ENCODE measurements around the gene PLXNA4.
A peak's percentile ranks its signal among the peaks of the same experiment; 100 is the strongest.
"Not testable (repeated sequence)": the region's sequence is repeated elsewhere in the genome, so short reads cannot be mapped to it uniquely, and the experiment has no call there.

Gene PLXNA4

DNA sequence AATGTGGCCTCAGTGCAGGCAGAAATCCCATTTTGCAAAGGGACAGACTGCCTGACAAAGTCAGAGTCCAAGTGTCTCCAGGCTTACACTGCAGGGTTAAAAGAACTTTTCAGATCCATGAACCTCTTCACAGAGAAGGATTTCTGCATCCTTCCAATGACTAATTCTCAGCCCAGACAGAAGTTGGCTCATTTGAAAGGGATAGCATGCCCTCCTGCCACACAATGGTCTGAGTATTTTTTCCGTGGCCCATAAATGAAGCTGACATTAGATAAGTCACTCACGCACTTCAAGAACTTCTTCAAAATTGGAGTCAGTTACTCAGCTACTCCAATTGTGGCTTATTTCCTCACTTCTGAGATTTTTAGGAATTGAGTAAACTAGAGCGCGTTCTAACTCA is 170.2 kb downstream of the PLXNA4 start:
- no peak for DNase-seq

DNA sequence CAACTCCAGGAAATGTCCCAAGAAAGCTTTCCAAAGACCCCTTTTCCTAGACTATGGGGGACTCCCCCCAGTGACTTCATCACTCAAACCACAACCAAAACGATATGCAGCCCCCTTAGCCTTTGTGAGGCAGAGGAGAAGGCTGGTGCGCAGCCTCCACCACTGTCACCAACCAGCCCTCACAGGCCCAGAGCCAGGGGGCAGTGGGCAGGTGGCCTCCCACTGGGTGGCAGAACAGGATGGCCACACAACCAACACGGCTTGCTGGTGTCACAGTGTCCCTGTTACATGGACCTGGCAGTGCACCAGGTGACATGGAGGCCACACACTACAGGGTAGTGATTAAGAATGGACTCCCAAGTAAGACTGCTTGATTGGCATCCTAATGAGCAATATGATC is 172.0 kb downstream of the PLXNA4 start:
- no peak for DNase-seq

DNA sequence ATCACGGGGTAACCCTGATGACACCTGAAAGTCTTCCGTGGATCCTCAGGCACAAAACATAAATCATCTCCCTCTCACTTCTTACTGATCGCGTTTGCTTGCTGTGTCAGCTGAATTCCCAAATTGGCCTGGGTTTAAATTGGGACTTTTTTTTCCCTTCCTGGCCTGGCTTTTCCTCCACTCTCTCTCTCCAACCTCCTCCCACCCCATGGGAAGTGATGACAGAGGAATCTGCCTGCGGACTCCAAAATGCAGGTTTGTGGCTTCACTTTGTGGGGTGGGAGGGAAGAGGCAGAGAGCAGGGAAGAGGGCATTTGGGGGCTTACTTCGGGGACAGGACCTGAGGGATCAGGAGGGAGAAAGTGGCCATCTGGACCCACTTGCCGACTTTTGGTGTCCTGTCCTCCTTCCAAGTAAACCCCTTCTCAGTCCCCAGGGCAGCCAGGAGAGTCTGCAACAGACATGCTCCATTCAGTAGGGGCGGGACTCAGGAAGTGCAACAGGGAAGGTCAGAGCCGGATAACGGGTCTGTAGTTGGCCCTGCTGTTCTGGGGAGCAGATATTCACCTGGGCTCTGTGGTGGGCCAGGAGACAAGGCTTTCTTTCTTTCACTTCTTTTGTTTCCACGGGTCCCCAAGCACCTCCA is 172.7 kb downstream of the PLXNA4 start:
- DNase-seq, result no peak

DNA sequence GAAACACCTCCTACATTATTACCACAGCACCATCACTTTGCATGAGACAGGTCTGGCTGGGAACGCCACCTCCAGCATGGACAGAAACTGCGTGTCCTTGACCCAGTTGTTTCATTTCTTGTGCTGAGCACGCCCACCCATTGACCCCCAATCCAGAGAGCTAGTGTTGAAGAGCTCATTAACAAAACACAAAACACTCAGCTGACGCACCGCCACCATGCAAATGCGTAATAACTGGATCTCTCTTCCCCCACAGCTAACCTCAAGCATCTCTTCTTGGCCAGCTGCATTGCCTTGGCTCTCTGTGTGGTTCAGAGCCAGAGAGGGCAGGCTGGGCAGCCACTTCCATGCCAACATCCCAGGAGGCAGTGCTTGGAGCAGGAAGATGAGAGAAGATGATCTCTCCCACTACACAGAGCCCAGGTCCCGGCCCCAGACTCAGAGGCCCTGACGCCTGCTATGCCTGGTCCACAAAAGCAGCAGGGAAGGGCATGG is 173.5 kb downstream of the PLXNA4 start:
- peak; percentile 27 for DNase-seq

DNA sequence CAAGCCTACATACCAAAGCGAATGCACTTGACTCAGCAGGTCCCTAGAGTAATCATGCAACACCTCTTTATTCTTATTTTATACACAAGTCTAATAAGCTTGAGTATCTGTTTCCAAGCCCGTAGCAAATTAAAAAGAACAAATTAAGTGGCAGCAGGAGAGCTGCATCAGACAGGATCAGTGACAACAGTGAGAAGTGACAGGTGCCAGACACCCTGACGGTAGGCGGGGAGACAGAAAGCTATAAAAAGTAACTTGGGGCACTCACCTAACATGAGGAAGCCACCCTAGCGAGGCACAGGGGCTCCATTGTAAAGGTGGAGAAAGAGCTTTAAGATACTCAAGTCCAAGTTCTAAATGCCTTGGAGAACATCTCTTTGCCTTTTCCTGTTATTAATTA is 174.2 kb downstream of the PLXNA4 start:
- DNase-seq, result no peak

GRCh38 chr7:132400561-132401142 is 175.6 kb downstream of the PLXNA4 start:
- no peak for DNase-seq

GRCh38 chr7:132399367-132399766 is 176.9 kb downstream of the PLXNA4 start:
- DNase-seq, result no peak

- peak; percentile 12 for DNase-seq
Measured at GRCh38 chr7:132398253-132398925, 177.9 kb downstream of the PLXNA4 start.

DNA sequence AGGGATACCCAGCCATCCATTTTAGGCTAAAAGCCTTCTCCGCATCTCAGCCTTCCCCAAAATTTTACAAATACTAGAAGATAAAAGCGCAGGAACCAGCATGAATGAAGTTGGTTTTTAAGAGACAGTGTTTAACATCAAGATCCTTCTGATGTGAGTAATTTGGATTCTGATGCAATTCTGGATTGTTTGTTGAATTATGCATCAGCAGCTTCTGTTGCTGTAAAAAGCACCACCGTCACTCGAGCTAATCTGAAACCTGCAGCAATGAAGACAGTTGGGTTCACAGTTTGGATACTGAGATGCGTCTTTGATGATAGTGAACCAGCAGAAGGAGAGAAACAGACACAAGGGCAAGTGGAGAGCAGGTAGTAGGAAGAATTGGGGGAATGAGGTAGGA is 179.2 kb downstream of the PLXNA4 start:
- no peak for DNase-seq

- no peak for DNase-seq
Measured at GRCh38 chr7:132395361-132395760, 180.9 kb downstream of the PLXNA4 start.

DNA sequence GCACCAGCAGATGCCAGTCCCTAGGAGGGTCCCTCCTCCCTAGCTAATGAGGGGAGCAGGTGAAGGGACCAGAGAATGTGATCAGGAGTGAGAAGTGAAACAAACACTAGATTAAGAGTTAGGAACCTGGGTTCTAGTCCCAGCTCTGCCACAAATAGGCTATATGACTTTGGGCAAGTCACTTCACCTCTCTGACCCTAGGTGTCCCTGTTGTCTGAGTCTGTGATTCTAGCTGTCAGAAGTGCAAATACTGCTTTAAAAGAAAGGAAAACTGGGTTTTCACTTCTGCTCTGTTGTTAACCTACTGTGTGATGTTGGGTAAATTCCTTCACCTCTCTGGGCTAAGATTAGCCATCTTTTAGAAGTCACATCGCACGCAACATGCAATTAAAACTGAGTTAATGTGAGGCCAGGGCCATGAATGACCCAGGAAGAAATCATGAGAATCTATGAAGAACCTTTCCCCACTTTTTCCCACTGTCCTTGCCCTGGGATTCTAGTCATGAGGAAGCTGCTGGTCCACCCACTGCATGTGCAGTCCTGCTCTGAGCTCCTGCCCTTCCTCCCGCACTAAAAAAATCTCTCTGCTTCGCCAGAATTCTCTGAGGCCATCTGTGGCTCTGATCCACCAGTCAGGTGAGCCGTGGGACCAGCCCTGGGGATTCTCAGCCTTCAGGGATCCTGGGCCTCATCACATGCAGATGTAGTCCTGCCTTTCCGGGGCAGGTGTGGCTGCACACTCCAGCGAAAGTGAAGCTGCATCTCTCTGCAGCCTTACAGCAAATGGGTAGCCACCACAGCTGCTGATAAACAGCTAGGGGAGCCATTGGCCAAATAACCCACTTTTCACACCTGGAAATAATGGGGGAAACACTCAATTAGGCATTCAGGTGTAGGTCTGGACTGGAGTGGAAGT is 181.7 kb downstream of the PLXNA4 start:
- DNase-seq, result peak; percentile 20

DNA sequence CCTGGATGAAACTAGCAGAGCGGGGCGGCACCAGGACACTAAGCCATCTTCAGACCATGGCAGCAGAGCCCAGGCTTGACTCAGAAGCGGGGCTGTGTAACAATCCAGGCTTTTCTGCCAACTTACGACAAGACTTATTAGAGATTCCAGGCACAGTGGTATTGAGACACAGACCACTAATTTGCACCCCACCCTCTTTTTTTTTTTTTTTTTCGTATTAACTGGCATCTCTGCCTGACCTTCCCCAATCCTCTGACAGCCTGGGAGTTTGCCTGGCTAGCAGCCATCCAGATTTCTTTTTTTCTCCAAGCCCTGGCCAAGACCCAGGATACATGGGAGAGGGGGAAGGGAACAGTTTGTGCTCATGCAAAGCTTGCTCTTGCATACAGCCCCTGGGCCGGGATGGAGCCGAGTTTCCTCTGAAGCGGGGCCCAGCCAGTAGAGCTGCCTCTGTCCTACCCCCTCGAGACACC is 182.4 kb downstream of the PLXNA4 start:
- DNase-seq, result peak; percentile 36

- peak; percentile 28 for DNase-seq
Measured at GRCh38 chr7:132392713-132393112, 183.6 kb downstream of the PLXNA4 start.

- no peak for DNase-seq
Measured at GRCh38 chr7:132390705-132391104, 185.6 kb downstream of the PLXNA4 start.

- DNase-seq, result not testable (repeated sequence)
Measured at GRCh38 chr7:132390049-132390448, 186.2 kb downstream of the PLXNA4 start.

- DNase-seq, result no peak
Measured at GRCh38 chr7:132388688-132389087, 187.6 kb downstream of the PLXNA4 start.

GRCh38 chr7:132387596-132387995 is 188.7 kb downstream of the PLXNA4 start:
- no peak for DNase-seq

DNA sequence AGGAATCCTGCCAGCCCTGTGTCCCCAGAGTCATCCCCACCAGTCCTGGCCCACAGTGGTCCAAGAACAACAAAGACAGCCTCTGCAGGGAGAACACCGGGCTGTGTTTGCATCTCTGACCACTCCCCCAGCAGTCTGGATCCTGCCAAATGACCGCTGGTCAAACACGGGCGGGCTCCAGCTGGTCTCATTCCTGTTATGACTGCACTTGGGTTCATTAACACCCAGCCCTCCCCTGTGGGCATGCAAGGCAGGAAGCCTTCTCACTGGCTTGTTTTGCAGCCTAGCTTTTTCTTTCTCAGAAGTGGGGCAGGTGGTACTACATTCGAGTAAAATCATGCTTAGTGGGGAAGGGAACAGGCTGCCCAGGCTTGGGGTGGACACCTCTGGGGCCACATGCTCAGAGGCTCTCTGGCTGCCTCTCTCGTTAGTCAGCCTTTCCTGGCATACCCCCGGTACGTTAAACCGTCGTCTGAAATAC is 190.0 kb downstream of the PLXNA4 start:
- peak; percentile 96 for DNase-seq

DNA sequence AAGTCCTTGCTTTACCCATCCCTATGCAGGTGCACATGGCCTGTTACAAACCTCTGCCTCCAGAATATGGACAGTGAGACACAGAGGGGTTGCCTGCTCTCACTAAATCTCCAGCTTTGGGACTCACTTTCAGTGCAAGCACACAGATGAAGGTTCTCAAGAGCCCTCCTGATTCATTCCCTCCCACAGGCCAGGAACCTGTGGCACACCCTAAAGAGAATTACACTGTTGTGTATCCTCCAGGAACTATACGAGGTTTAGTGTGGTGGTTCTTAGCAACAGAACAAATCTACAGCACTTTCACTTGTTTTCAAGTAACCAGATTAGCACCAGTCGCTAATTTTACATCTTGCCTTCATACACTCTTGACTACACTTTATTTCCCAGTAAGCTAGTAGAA is 192.3 kb downstream of the PLXNA4 start:
- DNase-seq, result no peak

- DNase-seq, result peak; percentile 92
Measured at GRCh38 chr7:132381742-132382472, 194.4 kb downstream of the PLXNA4 start.

- DNase-seq, result no peak
Measured at GRCh38 chr7:132380059-132380458, 196.2 kb downstream of the PLXNA4 start.

DNA sequence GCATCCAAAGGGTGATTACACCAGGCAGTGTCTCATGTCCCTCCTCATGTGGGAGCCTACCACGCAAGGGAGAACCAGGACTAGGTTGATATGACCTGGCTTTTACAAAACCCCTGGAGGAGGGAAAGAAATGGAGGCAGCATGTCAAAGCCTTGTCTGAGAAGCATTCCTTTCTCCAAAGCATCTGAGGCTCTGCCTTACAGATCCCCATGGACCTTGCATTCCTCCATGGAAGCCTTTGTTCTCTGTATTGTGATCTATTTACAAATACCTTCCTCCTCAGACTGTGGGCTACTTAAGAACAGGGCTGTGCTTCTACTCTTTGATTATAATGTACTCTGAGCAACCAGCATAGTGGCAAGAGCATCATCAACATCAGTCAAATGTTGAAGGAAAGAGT is 197.0 kb downstream of the PLXNA4 start:
- DNase-seq, result no peak

All from NCI-H1092 treated with DMSO at 0.1 percent for 48 hours (cell line).